ENCODE results near the gene MBD5.

- no peak for TF ChIP-seq CTCF (IDR thresholded peaks at IDR 0.05)
- no peak for TF ChIP-seq POLR2A (IDR thresholded peaks at IDR 0.05)
- TF ChIP-seq EP300 (IDR thresholded peaks at IDR 0.05) = no peak
Measured at GRCh38 chr2:148184976-148185375, 164.1 kb downstream of the MBD5 start.
